SK-N-MC (cell line): ENCODE results near the gene CLNK.

ENCODE experiments used
- DNase-seq: peaks from one replicate; pipeline ENCODE4 v3.0.0-alpha.2; 2011; ENCODE audit warnings: low read depth, low spot score
- H3K27ac ChIP-seq: fragments of 200-600 bp; sonication (generic); 2 replicates; pipeline ENCODE4 v1.5.1; 2016; ENCODE audit warnings: mixed run types
- H3K36me3 ChIP-seq: fragments of 200-600 bp; sonication (generic); 2 replicates; pipeline ENCODE4 v1.6.1; 2017; ENCODE audit warnings: antibody characterized with exemption, low read length, mixed read lengths; ENCODE audit not compliant: insufficient read depth
- H3K4me3 ChIP-seq: fragments of 200-600 bp; sonication (generic); 2 replicates; pipeline ENCODE4 v1.5.1; 2016
- H3K9ac ChIP-seq: fragments of 200-600 bp; sonication (generic); 2 replicates; pipeline ENCODE4 v1.8.0; 2017; ENCODE audit warnings: mixed run types, mixed read lengths; ENCODE audit not compliant: insufficient read length
- H3K9me3 ChIP-seq: fragments of 200-600 bp; sonication (generic); 2 replicates; pipeline ENCODE4 v1.6.1; 2017; ENCODE audit warnings: low read depth, mild to moderate bottlenecking, antibody characterized with exemption, low read length, moderate library complexity, mixed read lengths
- EZH2 ChIP-seq: fragments of 200-600 bp; sonication (generic); IDR thresholded peaks from one replicate; pipeline ENCODE4 v1.6.1; 2017; ENCODE audit warnings: antibody characterized with exemption
- FOXP2 ChIP-seq: optimal IDR thresholded peaks from 2 replicates; pipeline ENCODE3; 2011; ENCODE audit warnings: mild to moderate bottlenecking, moderate library complexity; ENCODE audit not compliant: insufficient read depth; ENCODE audit errors: extremely low read length, control extremely low read depth
- POLR2AphosphoS5 ChIP-seq: IDR thresholded peaks from 2 replicates; pipeline ENCODE4 v1.6.1; 2012; ENCODE audit warnings: mild to moderate bottlenecking, low read depth, low read length, borderline replicate concordance

CLNK gene

GRCh38 chr4:10491401-10491800, 193.2 kb downstream of the CLNK start:
- Histone ChIP-seq H3K9me3 (no peaks in the 10 kb centered on the region), H3K27ac (no peak overlapping the region), H3K36me3 (no peaks in the 10 kb centered on the region), H3K9ac (no peak overlapping the region), H3K4me3 (no peak overlapping the region)
- DNase-seq, result no peak
- TF ChIP-seq POLR2AphosphoS5, result no peak
- no peak for TF ChIP-seq FOXP2
- no peak for TF ChIP-seq EZH2

GRCh38 chr4:10490996-10491395, 193.6 kb downstream of the CLNK start:
- TF ChIP-seq EZH2 (no peak), FOXP2 (no peak), POLR2AphosphoS5 (no peak)
- no peak overlapping the region for H3K9ac ChIP-seq
- H3K36me3 ChIP-seq, result no peaks in the 10 kb centered on the region
- DNase-seq, result no peak
- H3K4me3 ChIP-seq, result no peak overlapping the region
- no peak overlapping the region for H3K27ac ChIP-seq
- H3K9me3 ChIP-seq, result no peaks in the 10 kb centered on the region

GRCh38 chr4:10482913-10483312, 201.7 kb downstream of the CLNK start:
- Histone ChIP-seq H3K9me3 (no peaks in the 10 kb centered on the region), H3K27ac (no peak overlapping the region), H3K4me3 (no peak overlapping the region), H3K9ac (no peak overlapping the region), H3K36me3 (no peaks in the 10 kb centered on the region)
- TF ChIP-seq POLR2AphosphoS5, result no peak
- DNase-seq, result no peak

DNA sequence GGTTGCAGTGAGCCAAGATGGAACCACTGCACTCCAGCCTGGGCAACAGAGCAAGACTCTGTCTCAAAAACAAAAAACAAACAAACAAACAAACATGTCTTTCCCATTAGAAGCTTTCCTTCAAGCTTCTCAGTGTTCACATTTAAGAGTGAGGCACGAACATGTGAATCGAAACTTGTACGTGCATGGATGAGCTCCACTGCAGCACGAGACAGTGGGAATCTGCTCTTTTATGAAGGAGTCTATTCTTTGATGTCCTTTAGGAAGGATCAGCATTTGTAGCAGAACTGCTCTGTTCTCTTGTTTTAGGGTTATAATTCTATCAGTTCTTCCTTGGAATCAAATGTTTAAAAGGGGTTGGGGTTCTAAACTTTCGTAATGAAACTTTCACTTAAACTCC, 204.0 kb downstream of the CLNK start:
- no peak for DNase-seq
- no peak for TF ChIP-seq FOXP2
- TF ChIP-seq POLR2AphosphoS5, result no peak
- TF ChIP-seq EZH2, result no peak
- H3K9me3 ChIP-seq, result no peaks in the 10 kb centered on the region
- no peak overlapping the region for H3K9ac ChIP-seq
- H3K4me3 ChIP-seq, result no peak overlapping the region
- H3K36me3 ChIP-seq, result no peaks in the 10 kb centered on the region
- no peak overlapping the region for H3K27ac ChIP-seq

- Histone ChIP-seq H3K36me3 (no peaks in the 10 kb centered on the region), H3K27ac (no peak overlapping the region), H3K4me3 (no peak overlapping the region), H3K9ac (no peak overlapping the region), H3K9me3 (no peaks in the 10 kb centered on the region)
- DNase-seq, result no peak
- TF ChIP-seq FOXP2, result no peak
- TF ChIP-seq POLR2AphosphoS5, result no peak
- TF ChIP-seq EZH2, result no peak
These were observed 205.9 kb downstream of the CLNK start for GRCh38 chr4:10478621-10479020.

DNA sequence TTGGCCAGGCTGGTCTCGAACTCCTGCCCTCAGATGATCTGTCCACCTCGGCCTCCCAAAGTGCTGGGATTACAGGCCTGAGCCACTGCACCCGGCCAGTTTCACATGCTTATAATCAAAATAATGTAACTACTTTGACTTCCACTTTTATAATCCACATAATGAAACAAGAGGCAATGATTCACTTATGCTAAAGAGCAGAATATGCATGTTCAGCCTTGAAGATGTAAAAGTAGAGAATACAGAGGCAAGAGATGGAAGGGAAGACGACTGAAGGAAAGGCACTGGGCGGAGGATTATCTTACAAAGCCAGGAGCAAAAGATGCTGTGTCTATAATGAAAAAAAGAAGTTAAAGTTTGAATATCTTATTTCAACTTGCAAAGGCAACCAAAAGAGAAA, 214.1 kb downstream of the CLNK start:
- H3K36me3 ChIP-seq, result no peaks in the 10 kb centered on the region
- TF ChIP-seq FOXP2 (no peak), POLR2AphosphoS5 (no peak)
- DNase-seq, result no peak
- no peak overlapping the region for H3K4me3 ChIP-seq
- H3K9me3 ChIP-seq, result no peaks in the 10 kb centered on the region
- no peak overlapping the region for H3K27ac ChIP-seq
- no peak overlapping the region for H3K9ac ChIP-seq

DNA sequence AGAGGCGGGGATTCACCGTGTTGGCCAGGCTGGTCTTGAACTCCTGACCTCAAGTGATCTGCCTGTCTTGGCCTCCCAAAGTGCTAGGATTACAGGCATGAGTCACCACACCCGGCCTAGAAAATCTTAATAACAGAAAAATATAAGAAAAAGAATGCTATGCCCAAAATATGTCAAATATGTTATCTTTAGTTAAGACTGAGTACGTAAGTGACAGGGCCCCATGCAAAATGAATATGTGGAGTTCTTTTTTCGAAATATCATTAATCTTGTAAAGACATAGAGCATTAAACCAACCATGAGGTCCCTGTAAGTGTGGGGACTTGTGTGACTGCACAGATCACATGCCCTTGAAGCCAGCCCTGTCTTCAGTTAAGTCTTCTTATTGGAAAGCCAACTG, 218.4 kb downstream of the CLNK start:
- no peaks in the 10 kb centered on the region for H3K36me3 ChIP-seq
- H3K9ac ChIP-seq, result no peak overlapping the region
- DNase-seq, result no peak
- no peaks in the 10 kb centered on the region for H3K9me3 ChIP-seq
- TF ChIP-seq FOXP2, result no peak
- TF ChIP-seq EZH2, result no peak
- TF ChIP-seq POLR2AphosphoS5, result no peak
- no peak overlapping the region for H3K4me3 ChIP-seq
- no peak overlapping the region for H3K27ac ChIP-seq

DNA sequence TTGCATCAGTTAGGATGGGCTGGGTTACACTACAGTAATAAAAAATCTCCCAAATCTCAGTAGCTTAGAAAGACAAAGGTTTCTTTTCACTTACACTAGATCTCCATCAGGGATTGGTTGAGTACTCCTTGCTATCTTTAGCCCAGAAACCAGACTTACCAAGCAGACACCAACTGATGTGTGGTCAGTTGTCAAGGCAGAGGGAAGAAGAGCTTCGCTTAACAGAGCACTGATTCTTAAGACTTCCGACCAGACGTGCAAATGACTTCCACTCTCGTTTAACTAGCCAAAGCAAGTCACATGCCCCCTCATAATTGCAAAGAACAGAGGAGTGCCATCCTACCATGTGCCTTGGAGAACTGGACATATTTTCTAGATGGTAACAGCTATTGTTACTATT, 221.7 kb downstream of the CLNK start:
- H3K9me3 ChIP-seq, result no peaks in the 10 kb centered on the region
- H3K27ac ChIP-seq, result no peak overlapping the region
- DNase-seq, result no peak
- no peak overlapping the region for H3K9ac ChIP-seq
- no peak for TF ChIP-seq POLR2AphosphoS5
- TF ChIP-seq FOXP2, result no peak
- no peak for TF ChIP-seq EZH2
- H3K36me3 ChIP-seq, result no peaks in the 10 kb centered on the region
- H3K4me3 ChIP-seq, result no peak overlapping the region

DNA sequence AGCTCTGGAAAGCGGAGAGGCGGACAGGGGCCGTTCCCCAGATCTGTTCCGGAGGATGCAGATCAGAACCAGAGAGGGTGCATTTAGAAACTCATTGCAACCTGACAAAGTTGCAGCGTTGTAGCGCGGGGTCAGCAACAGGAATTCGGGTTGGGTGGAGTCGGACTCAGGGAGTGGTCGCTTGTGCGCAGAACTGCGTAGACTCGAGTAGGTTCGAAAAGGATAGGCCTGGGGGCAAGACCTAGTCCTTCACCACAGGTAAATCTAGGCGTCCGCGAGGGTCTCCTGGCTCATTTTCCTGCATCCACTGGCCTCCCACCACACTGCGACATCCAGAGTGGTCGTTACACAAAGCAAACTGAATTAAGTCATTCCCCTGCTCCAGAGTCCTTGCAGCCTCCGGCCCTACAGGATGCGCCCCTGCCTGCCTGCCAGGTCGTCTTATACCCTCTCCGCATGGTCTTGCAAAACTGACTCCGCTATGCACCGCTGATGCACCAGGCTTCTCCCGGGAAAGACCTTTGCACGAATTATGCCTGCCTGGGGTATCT, 222.6 kb downstream of the CLNK start:
- no peak for DNase-seq
- no peak overlapping the region for H3K9ac ChIP-seq
- no peak overlapping the region for H3K4me3 ChIP-seq
- H3K27ac ChIP-seq, result no peak overlapping the region
- no peaks in the 10 kb centered on the region for H3K36me3 ChIP-seq
- TF ChIP-seq POLR2AphosphoS5 (no peak), EZH2 (no peak), FOXP2 (no peak)
- H3K9me3 ChIP-seq, result no peaks in the 10 kb centered on the region
